ENCODE measurements around the gene HES7.
"Not testable (repeated sequence)": the region's sequence is repeated elsewhere in the genome, so short reads cannot be mapped to it uniquely, and the experiment has no call there.

Gene HES7

DNA sequence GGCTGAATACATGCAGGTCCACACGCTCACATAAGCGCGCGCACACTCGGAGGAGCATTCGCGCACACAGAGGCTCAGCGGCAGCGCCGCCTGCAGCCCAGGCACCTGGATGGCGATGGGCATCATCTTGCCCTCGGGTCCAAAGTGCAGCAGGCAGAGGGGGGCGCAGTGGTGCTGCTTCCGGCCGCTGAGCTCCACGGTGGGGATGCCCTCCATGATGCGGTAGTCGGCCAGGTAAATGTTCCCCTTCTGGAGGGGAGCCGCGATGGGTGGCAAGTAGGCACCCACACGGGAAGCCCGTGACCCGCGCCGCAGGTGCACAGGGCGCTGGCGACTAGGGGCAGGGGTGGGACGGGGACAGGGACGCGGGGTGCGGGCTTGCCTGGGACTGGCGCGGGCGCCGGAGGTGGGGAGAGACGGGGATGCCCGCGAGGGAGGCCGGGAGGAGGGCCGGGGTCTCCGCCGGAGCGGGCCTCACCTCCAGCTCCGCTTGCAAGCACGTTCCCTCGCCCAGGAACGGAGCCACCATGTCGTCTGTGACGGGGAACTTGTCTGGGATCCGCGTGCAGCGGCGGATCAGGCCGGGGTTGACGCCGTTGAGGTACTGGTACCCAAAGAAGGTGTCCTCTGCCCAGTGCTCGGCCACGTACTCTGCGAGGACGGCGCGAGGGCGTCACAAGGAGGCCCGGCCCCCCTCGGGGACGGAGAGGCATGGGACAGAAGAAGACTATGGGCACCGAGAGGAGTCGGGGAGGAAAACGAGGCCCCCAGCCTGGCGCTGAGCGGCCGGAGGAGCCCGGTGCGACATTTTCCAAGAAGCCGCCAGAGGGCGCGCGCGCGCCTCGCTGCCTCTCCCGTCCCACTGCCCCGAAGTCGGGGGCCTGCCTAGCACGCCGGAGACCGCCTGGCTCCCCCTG lies 44.4 kb downstream of the HES7 start (continued):
- TF ChIP-seq ZNF565 (CRISPR knock-in tag; conservative IDR thresholded peaks at IDR 0.05; ENCODE audit: low read depth), result no peak
- TF ChIP-seq, protein P1, sequence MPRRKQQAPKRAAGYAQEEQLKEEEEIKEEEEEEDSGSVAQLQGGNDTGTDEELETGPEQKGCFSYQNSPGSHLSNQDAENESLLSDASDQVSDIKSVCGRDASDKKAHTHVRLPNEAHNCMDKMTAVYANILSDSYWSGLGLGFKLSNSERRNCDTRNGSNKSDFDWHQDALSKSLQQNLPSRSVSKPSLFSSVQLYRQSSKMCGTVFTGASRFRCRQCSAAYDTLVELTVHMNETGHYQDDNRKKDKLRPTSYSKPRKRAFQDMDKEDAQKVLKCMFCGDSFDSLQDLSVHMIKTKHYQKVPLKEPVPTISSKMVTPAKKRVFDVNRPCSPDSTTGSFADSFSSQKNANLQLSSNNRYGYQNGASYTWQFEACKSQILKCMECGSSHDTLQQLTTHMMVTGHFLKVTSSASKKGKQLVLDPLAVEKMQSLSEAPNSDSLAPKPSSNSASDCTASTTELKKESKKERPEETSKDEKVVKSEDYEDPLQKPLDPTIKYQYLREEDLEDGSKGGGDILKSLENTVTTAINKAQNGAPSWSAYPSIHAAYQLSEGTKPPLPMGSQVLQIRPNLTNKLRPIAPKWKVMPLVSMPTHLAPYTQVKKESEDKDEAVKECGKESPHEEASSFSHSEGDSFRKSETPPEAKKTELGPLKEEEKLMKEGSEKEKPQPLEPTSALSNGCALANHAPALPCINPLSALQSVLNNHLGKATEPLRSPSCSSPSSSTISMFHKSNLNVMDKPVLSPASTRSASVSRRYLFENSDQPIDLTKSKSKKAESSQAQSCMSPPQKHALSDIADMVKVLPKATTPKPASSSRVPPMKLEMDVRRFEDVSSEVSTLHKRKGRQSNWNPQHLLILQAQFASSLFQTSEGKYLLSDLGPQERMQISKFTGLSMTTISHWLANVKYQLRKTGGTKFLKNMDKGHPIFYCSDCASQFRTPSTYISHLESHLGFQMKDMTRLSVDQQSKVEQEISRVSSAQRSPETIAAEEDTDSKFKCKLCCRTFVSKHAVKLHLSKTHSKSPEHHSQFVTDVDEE (CRISPR knock-in tag; IDR thresholded peaks at IDR 0.05), result no peak

DNA sequence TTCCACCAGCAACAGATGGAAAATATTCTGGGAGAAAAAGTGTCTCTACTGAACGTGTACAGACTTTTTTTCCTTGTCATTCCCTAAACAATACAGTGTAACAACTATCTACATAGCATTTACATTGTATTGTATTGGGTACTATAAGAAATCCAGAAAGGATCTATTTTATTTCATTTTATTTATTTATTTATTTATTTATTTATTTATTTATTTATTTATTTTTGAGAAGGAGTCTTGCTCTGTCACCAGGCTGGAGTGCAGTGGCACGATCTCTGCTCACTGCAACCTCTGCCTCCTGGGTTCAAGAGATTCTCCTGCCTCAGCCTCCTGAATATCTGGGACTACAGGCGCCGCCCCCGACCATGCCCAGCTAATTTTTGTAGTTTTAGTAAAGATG lies 46.0 kb downstream of the HES7 start:
- ATAC-seq, result not testable (repeated sequence)

DNA sequence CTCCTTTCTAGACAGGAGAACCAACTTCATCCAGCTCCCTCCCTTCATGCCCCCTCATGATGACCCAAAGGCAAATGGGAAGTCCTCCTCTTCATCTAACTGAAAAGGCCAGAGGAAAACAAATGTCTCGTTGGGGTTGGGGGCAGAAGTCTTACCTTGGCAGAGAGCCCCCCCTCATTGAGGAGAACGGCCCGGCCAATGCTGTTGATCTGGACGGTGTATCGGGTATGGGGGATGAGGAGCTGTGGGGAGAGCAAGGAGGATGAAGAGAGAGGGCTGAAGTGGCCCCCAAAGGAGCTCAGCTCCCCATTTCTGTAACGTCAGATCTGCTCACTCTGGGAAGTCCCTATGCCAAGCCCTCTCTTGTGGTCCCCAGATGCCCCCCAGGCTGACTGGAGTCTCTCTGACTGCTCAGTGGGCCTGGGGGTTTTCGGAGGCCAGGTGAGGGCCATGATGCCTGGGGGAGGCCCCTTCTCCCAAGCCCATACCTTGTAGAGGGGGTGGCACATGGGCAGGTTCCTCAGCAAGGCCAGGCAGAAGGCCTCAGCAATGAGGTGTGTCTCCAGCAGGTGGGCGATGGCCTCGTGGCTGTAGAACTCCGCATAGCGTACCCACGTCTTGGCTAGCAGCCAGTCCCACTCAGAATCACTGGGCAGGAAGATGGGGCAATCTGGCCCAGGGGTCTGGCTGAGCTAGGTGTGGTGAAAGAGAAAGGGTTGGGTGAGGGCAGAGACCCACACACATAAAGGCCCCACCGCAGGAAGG lies 47.2 kb downstream of the HES7 start:
- no peak for ATAC-seq
- TF ChIP-seq ISL1 (CRISPR knock-in tag; IDR thresholded peaks at IDR 0.05) (no peak), PPARA (CRISPR knock-in tag; IDR thresholded peaks at IDR 0.05; ENCODE audit: borderline replicate concordance) (no peak), RARB (CRISPR knock-in tag; IDR thresholded peaks at IDR 0.05) (no peak), BACH2 (CRISPR knock-in tag; IDR thresholded peaks at IDR 0.05; ENCODE audit: borderline replicate concordance) (no peak), OSR1 (CRISPR knock-in tag; IDR thresholded peaks at IDR 0.05) (no peak), ARNTL (CRISPR knock-in tag; IDR thresholded peaks at IDR 0.05; ENCODE audit: borderline replicate concordance, low read depth) (no peak)
- TF ChIP-seq, protein P2, sequence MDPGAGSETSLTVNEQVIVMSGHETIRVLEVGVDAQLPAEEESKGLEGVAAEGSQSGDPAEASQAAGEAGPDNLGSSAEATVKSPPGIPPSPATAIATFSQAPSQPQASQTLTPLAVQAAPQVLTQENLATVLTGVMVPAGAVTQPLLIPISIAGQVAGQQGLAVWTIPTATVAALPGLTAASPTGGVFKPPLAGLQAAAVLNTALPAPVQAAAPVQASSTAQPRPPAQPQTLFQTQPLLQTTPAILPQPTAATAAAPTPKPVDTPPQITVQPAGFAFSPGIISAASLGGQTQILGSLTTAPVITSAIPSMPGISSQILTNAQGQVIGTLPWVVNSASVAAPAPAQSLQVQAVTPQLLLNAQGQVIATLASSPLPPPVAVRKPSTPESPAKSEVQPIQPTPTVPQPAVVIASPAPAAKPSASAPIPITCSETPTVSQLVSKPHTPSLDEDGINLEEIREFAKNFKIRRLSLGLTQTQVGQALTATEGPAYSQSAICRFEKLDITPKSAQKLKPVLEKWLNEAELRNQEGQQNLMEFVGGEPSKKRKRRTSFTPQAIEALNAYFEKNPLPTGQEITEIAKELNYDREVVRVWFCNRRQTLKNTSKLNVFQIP (CRISPR knock-in tag; IDR thresholded peaks at IDR 0.05; ENCODE audit: borderline replicate concordance, low read depth), result no peak

DNA sequence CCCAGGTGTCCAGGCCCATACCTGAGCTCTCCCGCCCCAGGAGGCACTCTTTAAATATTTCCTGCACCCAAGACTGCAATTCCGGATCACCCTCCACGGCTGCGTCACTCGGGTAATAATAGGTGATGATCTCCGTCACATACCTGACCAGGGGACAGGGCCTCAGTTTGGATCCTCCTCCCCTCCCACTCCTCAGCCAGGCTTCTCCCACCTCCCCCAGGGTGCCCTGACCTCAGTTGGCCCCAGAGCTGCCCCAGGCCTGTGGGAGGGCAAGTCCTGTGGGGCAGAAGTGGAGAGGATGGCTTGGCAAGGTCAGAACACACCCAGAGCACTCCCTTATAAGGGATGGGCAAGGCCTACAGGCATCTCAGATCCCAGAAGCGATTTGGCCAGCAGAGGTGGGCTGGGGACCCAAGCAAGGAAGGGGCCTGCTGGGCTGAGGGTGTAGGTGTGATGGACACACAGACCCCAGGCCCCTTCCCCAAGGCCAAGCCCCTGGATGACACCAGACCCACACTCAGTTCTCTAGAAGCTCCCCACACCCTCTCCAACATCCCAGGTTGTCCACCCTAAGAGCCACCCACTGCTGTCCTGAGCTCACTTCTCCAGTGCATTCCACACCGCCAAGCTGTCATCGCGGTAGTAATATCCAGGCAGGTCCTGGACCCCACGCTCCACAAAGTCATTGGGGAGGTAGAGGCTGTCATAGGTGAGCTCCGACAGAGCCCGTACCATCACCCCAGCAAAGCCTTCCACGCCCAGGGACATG lies 48.1 kb downstream of the HES7 start:
- ATAC-seq, result no peak
- TF ChIP-seq ISL1 (CRISPR knock-in tag; IDR thresholded peaks at IDR 0.05) (no peak), ESRRG (CRISPR knock-in tag; IDR thresholded peaks at IDR 0.05) (no peak), CSDC2 (CRISPR knock-in tag; IDR thresholded peaks at IDR 0.05) (no peak)

DNA sequence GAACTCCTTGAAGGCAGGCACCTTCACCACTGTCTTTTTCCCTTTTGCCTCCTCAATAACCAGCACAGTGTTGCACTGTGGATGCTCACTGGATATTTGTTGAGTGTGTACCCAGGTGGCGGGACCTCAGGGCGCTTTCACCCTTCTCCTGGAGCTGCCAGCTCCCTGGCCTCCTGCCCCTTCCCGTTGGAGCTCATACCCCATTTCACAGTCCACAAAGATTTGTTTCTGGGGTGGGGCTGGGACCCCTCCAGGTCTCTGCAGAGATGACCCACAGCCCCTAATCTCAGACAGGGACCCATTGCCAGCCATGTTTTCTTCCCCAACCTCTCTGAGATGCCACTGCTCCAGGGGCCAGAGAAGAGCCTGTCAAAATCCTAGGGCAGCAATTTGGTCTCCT lies 48.8 kb downstream of the HES7 start:
- ATAC-seq, result no peak
- TF ChIP-seq ZNF8 (CRISPR knock-in tag; IDR thresholded peaks at IDR 0.05) (no peak), ZFP3 (CRISPR knock-in tag; IDR thresholded peaks at IDR 0.05) (no peak), GLIS3 (CRISPR knock-in tag; IDR thresholded peaks at IDR 0.05) (no peak), ZFP30 (CRISPR knock-in tag; IDR thresholded peaks at IDR 0.05) (no peak), BACH2 (CRISPR knock-in tag; IDR thresholded peaks at IDR 0.05; ENCODE audit: borderline replicate concordance) (no peak), ISL1 (CRISPR knock-in tag; IDR thresholded peaks at IDR 0.05) (no peak), TOX (CRISPR knock-in tag; IDR thresholded peaks at IDR 0.05; ENCODE audit: borderline replicate concordance) (no peak), SNAI2 (CRISPR knock-in tag; IDR thresholded peaks at IDR 0.05) (no peak), ZNF565 (CRISPR knock-in tag; conservative IDR thresholded peaks at IDR 0.05; ENCODE audit: low read depth) (no peak)
- TF ChIP-seq, protein P2 (CRISPR knock-in tag; IDR thresholded peaks at IDR 0.05; ENCODE audit: borderline replicate concordance, low read depth), result no peak
- TF ChIP-seq, protein P1 (CRISPR knock-in tag; IDR thresholded peaks at IDR 0.05), result no peak
- TF ChIP-seq, protein P3, sequence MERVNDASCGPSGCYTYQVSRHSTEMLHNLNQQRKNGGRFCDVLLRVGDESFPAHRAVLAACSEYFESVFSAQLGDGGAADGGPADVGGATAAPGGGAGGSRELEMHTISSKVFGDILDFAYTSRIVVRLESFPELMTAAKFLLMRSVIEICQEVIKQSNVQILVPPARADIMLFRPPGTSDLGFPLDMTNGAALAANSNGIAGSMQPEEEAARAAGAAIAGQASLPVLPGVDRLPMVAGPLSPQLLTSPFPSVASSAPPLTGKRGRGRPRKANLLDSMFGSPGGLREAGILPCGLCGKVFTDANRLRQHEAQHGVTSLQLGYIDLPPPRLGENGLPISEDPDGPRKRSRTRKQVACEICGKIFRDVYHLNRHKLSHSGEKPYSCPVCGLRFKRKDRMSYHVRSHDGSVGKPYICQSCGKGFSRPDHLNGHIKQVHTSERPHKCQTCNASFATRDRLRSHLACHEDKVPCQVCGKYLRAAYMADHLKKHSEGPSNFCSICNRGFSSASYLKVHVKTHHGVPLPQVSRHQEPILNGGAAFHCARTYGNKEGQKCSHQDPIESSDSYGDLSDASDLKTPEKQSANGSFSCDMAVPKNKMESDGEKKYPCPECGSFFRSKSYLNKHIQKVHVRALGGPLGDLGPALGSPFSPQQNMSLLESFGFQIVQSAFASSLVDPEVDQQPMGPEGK (CRISPR knock-in tag; IDR thresholded peaks at IDR 0.05; ENCODE audit: borderline replicate concordance), result no peak
- TF ChIP-seq, protein P4, sequence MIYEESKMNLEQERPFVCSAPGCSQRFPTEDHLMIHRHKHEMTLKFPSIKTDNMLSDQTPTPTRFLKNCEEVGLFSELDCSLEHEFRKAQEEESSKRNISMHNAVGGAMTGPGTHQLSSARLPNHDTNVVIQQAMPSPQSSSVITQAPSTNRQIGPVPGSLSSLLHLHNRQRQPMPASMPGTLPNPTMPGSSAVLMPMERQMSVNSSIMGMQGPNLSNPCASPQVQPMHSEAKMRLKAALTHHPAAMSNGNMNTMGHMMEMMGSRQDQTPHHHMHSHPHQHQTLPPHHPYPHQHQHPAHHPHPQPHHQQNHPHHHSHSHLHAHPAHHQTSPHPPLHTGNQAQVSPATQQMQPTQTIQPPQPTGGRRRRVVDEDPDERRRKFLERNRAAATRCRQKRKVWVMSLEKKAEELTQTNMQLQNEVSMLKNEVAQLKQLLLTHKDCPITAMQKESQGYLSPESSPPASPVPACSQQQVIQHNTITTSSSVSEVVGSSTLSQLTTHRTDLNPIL (CRISPR knock-in tag; IDR thresholded peaks at IDR 0.05; ENCODE audit: low read depth), result no peak
